Epidermal melanocyte (primary cell): Measurements from ENCODE around the gene UBAP1.
"Not testable (repeated sequence)": the region's sequence is repeated elsewhere in the genome, so short reads cannot be mapped to it uniquely, and the experiment has no call there.

Experiments used
- DNase-seq: peaks from one replicate; pipeline ENCODE4 v3.0.0; 2011; ENCODE audit warnings: low spot score; ENCODE audit not compliant: insufficient read length

The UBAP1 gene

GRCh38 chr9:34224349-34224748 is 45.5 kb downstream of the UBAP1 start:
- DNase-seq: no peak

GRCh38 chr9:34226144-34226760 is 47.4 kb downstream of the UBAP1 start:
- not testable (repeated sequence) for DNase-seq

GRCh38 chr9:34227445-34227844 is 48.6 kb downstream of the UBAP1 start:
- no peak for DNase-seq

GRCh38 chr9:34230556-34230955 is 51.7 kb downstream of the UBAP1 start:
- DNase-seq: no peak

GRCh38 chr9:34232201-34232600 is 53.4 kb downstream of the UBAP1 start:
- no peak for DNase-seq

GRCh38 chr9:34233672-34234071 is 54.8 kb downstream of the UBAP1 start:
- DNase-seq: no peak

- no peak for DNase-seq
Observed at GRCh38 chr9:34237836-34238235, 59.0 kb downstream of the UBAP1 start.

GRCh38 chr9:34240006-34240405 is 61.2 kb downstream of the UBAP1 start:
- DNase-seq: no peak

- DNase-seq: no peak
Observed at GRCh38 chr9:34242830-34243229, 64.0 kb downstream of the UBAP1 start.

- not testable (repeated sequence) for DNase-seq
Observed at GRCh38 chr9:34245212-34245611, 66.4 kb downstream of the UBAP1 start.

- no peak for DNase-seq
Observed at GRCh38 chr9:34246453-34246852, 67.6 kb downstream of the UBAP1 start.

- DNase-seq: not testable (repeated sequence)
Observed at GRCh38 chr9:34247782-34248181, 68.9 kb downstream of the UBAP1 start.

GRCh38 chr9:34249274-34249673 is 70.4 kb downstream of the UBAP1 start:
- no peak for DNase-seq

GRCh38 chr9:34250721-34251120 is 71.9 kb downstream of the UBAP1 start:
- DNase-seq: no peak

- no peak for DNase-seq
Observed at GRCh38 chr9:34252016-34252415, 73.2 kb downstream of the UBAP1 start.

- DNase-seq: peak; percentile 58
Observed at GRCh38 chr9:34252670-34253459, 74.0 kb downstream of the UBAP1 start.

- no peak for DNase-seq
Observed at GRCh38 chr9:34253460-34253837, 74.6 kb downstream of the UBAP1 start.

GRCh38 chr9:34254141-34254913 is 75.5 kb downstream of the UBAP1 start:
- DNase-seq: no peak

GRCh38 chr9:34254966-34255825 is 76.4 kb downstream of the UBAP1 start:
- no peak for DNase-seq

GRCh38 chr9:34256104-34256503 is 77.3 kb downstream of the UBAP1 start:
- no peak for DNase-seq

GRCh38 chr9:34256987-34257585 is 78.2 kb downstream of the UBAP1 start:
- no peak for DNase-seq
